ENCODE results near the gene SSPN. TPM values are rescaled to one million over a fixed set of nuclear protein-coding genes. Genes with fewer than 3 reads are reported as not detected.

The SSPN gene
- total RNA-seq, 1 experiment from 2014 or later = not detected

GRCh38 chr12:26268841-26269561 lies 73.6 kb downstream of the SSPN start:
- DNase-seq = no peak
- Histone ChIP-seq H3K4me2 (ENCODE audit: low read depth, low read length, poor library complexity, severe bottlenecking) (no peak overlapping the region), H3K27ac (ENCODE audit: low read length) (no peak overlapping the region), H3K4me1 (ENCODE audit: low read length) (no peaks in the 10 kb centered on the region), H3K4me3 (ENCODE audit: low read length) (no peak overlapping the region), H3K36me3 (ENCODE audit: insufficient read depth, low read length) (no peaks in the 10 kb centered on the region), H3K27me3 (ENCODE audit: low read length) (no peaks in the 10 kb centered on the region), H2AFZ (ENCODE audit: low read length) (no peak overlapping the region), H3K9me2 (replicated peaks; ENCODE audit: insufficient read depth, low read length) (no peaks in the 10 kb centered on the region), H3K9me3 (ENCODE audit: low read length) (no peaks in the 10 kb centered on the region), H3K79me2 (ENCODE audit: low read length) (no peaks in the 10 kb centered on the region), H4K20me1 (ENCODE audit: insufficient read depth, low read depth, low read length) (no peaks in the 10 kb centered on the region), H3K9ac (ENCODE audit: low read length) (no peak overlapping the region)

GRCh38 chr12:26269562-26270284 lies 74.3 kb downstream of the SSPN start:
- Histone ChIP-seq H2AFZ (ENCODE audit: low read length) (no peak overlapping the region), H3K79me2 (ENCODE audit: low read length) (no peaks in the 10 kb centered on the region), H3K9me3 (ENCODE audit: low read length) (no peaks in the 10 kb centered on the region), H3K4me3 (ENCODE audit: low read length) (no peak overlapping the region), H3K9me2 (replicated peaks; ENCODE audit: insufficient read depth, low read length) (no peaks in the 10 kb centered on the region), H3K4me1 (ENCODE audit: low read length) (no peaks in the 10 kb centered on the region), H3K27ac (ENCODE audit: low read length) (no peak overlapping the region), H3K36me3 (ENCODE audit: insufficient read depth, low read length) (no peaks in the 10 kb centered on the region), H3K27me3 (ENCODE audit: low read length) (no peaks in the 10 kb centered on the region), H4K20me1 (ENCODE audit: insufficient read depth, low read depth, low read length) (no peaks in the 10 kb centered on the region), H3K9ac (ENCODE audit: low read length) (no peak overlapping the region), H3K4me2 (ENCODE audit: low read depth, low read length, poor library complexity, severe bottlenecking) (no peak overlapping the region)
- DNase-seq = no peak

GRCh38 chr12:26271024-26271423 lies 75.7 kb downstream of the SSPN start:
- H3K4me2 ChIP-seq (ENCODE audit: low read depth, low read length, poor library complexity, severe bottlenecking) = no peak overlapping the region
- no peak overlapping the region for H3K4me3 ChIP-seq (ENCODE audit: low read length)
- no peaks in the 10 kb centered on the region for H3K27me3 ChIP-seq (ENCODE audit: low read length)
- no peaks in the 10 kb centered on the region for H3K4me1 ChIP-seq (ENCODE audit: low read length)
- no peaks in the 10 kb centered on the region for H3K36me3 ChIP-seq (ENCODE audit: insufficient read depth, low read length)
- no peaks in the 10 kb centered on the region for H4K20me1 ChIP-seq (ENCODE audit: insufficient read depth, low read depth, low read length)
- no peaks in the 10 kb centered on the region for H3K9me2 ChIP-seq (replicated peaks; ENCODE audit: insufficient read depth, low read length)
- H3K27ac ChIP-seq (ENCODE audit: low read length) = no peak overlapping the region
- H2AFZ ChIP-seq (ENCODE audit: low read length) = no peak overlapping the region
- no peaks in the 10 kb centered on the region for H3K9me3 ChIP-seq (ENCODE audit: low read length)
- no peak for DNase-seq
- H3K79me2 ChIP-seq (ENCODE audit: low read length) = no peaks in the 10 kb centered on the region
- H3K9ac ChIP-seq (ENCODE audit: low read length) = no peak overlapping the region

GRCh38 chr12:26271889-26272492 lies 76.6 kb downstream of the SSPN start:
- H2AFZ ChIP-seq (ENCODE audit: low read length) = no peak overlapping the region

GRCh38 chr12:26272851-26273250 lies 77.5 kb downstream of the SSPN start:
- Histone ChIP-seq H3K36me3 (ENCODE audit: insufficient read depth, low read length) (no peaks in the 10 kb centered on the region), H4K20me1 (ENCODE audit: insufficient read depth, low read depth, low read length) (no peaks in the 10 kb centered on the region), H3K27me3 (ENCODE audit: low read length) (no peaks in the 10 kb centered on the region), H3K4me1 (ENCODE audit: low read length) (no peaks in the 10 kb centered on the region), H3K9me3 (ENCODE audit: low read length) (no peaks in the 10 kb centered on the region), H3K4me2 (ENCODE audit: low read depth, low read length, poor library complexity, severe bottlenecking) (no peak overlapping the region), H3K79me2 (ENCODE audit: low read length) (no peaks in the 10 kb centered on the region), H3K27ac (ENCODE audit: low read length) (no peak overlapping the region), H2AFZ (ENCODE audit: low read length) (no peak overlapping the region), H3K4me3 (ENCODE audit: low read length) (no peak overlapping the region), H3K9me2 (replicated peaks; ENCODE audit: insufficient read depth, low read length) (no peaks in the 10 kb centered on the region), H3K9ac (ENCODE audit: low read length) (no peak overlapping the region)
- no peak for DNase-seq

More at GRCh38 chr12:26271889-26272492, 76.6 kb downstream of the SSPN start:
- Histone ChIP-seq H3K79me2 (ENCODE audit: low read length) (no peaks in the 10 kb centered on the region), H3K27me3 (ENCODE audit: low read length) (no peaks in the 10 kb centered on the region), H3K36me3 (ENCODE audit: insufficient read depth, low read length) (no peaks in the 10 kb centered on the region), H3K9me2 (replicated peaks; ENCODE audit: insufficient read depth, low read length) (no peaks in the 10 kb centered on the region), H3K4me2 (ENCODE audit: low read depth, low read length, poor library complexity, severe bottlenecking) (no peak overlapping the region), H3K4me3 (ENCODE audit: low read length) (no peak overlapping the region), H3K9ac (ENCODE audit: low read length) (no peak overlapping the region), H3K4me1 (ENCODE audit: low read length) (no peaks in the 10 kb centered on the region), H3K9me3 (ENCODE audit: low read length) (no peaks in the 10 kb centered on the region), H4K20me1 (ENCODE audit: insufficient read depth, low read depth, low read length) (no peaks in the 10 kb centered on the region), H3K27ac (ENCODE audit: low read length) (no peak overlapping the region)
- no peak for DNase-seq

- Histone ChIP-seq H4K20me1 (ENCODE audit: insufficient read depth, low read depth, low read length) (no peaks in the 10 kb centered on the region), H3K9ac (ENCODE audit: low read length) (no peak overlapping the region), H3K36me3 (ENCODE audit: insufficient read depth, low read length) (no peaks in the 10 kb centered on the region), H3K4me1 (ENCODE audit: low read length) (no peaks in the 10 kb centered on the region), H3K27ac (ENCODE audit: low read length) (no peak overlapping the region), H3K9me3 (ENCODE audit: low read length) (no peaks in the 10 kb centered on the region), H3K4me3 (ENCODE audit: low read length) (no peak overlapping the region), H3K27me3 (ENCODE audit: low read length) (no peaks in the 10 kb centered on the region), H3K4me2 (ENCODE audit: low read depth, low read length, poor library complexity, severe bottlenecking) (no peak overlapping the region), H2AFZ (ENCODE audit: low read length) (no peak overlapping the region), H3K79me2 (ENCODE audit: low read length) (no peaks in the 10 kb centered on the region), H3K9me2 (replicated peaks; ENCODE audit: insufficient read depth, low read length) (no peaks in the 10 kb centered on the region)
- no peak for DNase-seq
Measured at GRCh38 chr12:26273811-26274210, 78.4 kb downstream of the SSPN start.

GRCh38 chr12:26274441-26275312 lies 79.3 kb downstream of the SSPN start:
- no peak overlapping the region for H2AFZ ChIP-seq (ENCODE audit: low read length)
- no peaks in the 10 kb centered on the region for H4K20me1 ChIP-seq (ENCODE audit: insufficient read depth, low read depth, low read length)
- no peaks in the 10 kb centered on the region for H3K79me2 ChIP-seq (ENCODE audit: low read length)
- no peak overlapping the region for H3K4me2 ChIP-seq (ENCODE audit: low read depth, low read length, poor library complexity, severe bottlenecking)
- no peak for DNase-seq
- H3K9me2 ChIP-seq (replicated peaks; ENCODE audit: insufficient read depth, low read length) = no peaks in the 10 kb centered on the region
- no peaks in the 10 kb centered on the region for H3K27me3 ChIP-seq (ENCODE audit: low read length)
- H3K4me3 ChIP-seq (ENCODE audit: low read length) = no peak overlapping the region
- no peaks in the 10 kb centered on the region for H3K36me3 ChIP-seq (ENCODE audit: insufficient read depth, low read length)
- no peaks in the 10 kb centered on the region for H3K4me1 ChIP-seq (ENCODE audit: low read length)
- no peaks in the 10 kb centered on the region for H3K9me3 ChIP-seq (ENCODE audit: low read length)
- no peak overlapping the region for H3K9ac ChIP-seq (ENCODE audit: low read length)
- H3K27ac ChIP-seq (ENCODE audit: low read length) = no peak overlapping the region

Measured in Karpas-422 (cell line).